ENCODE measurements around the gene KRTAP20-2.

DNA sequence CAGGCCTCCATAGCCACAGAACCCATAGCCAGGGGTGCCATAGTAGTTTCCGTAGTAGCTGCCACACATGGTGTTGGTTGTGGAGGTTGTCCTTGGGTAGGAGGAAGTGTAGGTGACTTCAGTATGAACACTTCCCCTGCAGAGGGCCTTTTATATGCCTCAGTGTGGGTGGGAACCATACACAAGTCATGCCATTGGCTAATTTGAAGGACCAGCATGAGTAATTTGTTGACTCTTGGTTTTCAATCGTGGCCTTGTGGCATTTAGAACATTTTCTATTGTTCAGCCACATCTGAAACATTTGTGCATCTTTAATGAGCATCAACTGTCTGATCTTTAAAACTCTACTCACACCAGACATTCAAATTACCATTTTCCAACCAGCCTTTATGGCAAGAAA is 21.2 kb upstream of the KRTAP20-2 start, which contains the start of gene KRTAP6-1:
- TF ChIP-seq EP300 (conservative IDR thresholded peaks at IDR 0.05; ENCODE audit: poor library complexity, severe bottlenecking) (no peak), EZH2 (IDR thresholded peaks at IDR 0.05; ENCODE audit: borderline replicate concordance, insufficient read depth, low read length, poor library complexity, severe bottlenecking) (no peak), TAF1 (IDR thresholded peaks at IDR 0.05; ENCODE audit: low read depth) (no peak)
- TF ChIP-seq, protein P1, sequence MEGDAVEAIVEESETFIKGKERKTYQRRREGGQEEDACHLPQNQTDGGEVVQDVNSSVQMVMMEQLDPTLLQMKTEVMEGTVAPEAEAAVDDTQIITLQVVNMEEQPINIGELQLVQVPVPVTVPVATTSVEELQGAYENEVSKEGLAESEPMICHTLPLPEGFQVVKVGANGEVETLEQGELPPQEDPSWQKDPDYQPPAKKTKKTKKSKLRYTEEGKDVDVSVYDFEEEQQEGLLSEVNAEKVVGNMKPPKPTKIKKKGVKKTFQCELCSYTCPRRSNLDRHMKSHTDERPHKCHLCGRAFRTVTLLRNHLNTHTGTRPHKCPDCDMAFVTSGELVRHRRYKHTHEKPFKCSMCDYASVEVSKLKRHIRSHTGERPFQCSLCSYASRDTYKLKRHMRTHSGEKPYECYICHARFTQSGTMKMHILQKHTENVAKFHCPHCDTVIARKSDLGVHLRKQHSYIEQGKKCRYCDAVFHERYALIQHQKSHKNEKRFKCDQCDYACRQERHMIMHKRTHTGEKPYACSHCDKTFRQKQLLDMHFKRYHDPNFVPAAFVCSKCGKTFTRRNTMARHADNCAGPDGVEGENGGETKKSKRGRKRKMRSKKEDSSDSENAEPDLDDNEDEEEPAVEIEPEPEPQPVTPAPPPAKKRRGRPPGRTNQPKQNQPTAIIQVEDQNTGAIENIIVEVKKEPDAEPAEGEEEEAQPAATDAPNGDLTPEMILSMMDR (IDR thresholded peaks at IDR 0.05; ENCODE audit: poor library complexity, severe bottlenecking): no peak
